IPS DF 6.9 (cell line): Measurements from ENCODE around the gene NHS.

Experiments
- DNase-seq: peaks from one replicate; pipeline ENCODE4 v3.0.0-alpha.2; 2013; ENCODE audit warnings: low read depth, low spot score
- H3K27ac ChIP-seq: one replicate; pipeline ENCODE4 v1.5.1; 2013; ENCODE audit warnings: low read length, control low read depth
- H3K27me3 ChIP-seq: 2 replicates; pipeline ENCODE4 v1.6.1; 2013; ENCODE audit warnings: mild to moderate bottlenecking, low read length; ENCODE audit not compliant: control insufficient read depth, insufficient read depth
- H3K36me3 ChIP-seq: 2 replicates; pipeline ENCODE4 v1.6.1; 2013; ENCODE audit warnings: low read length; ENCODE audit not compliant: control insufficient read depth, insufficient read depth
- H3K4me1 ChIP-seq: 2 replicates; pipeline ENCODE4 v1.6.1; 2013; ENCODE audit warnings: low read length; ENCODE audit not compliant: control insufficient read depth, insufficient read depth
- H3K4me3 ChIP-seq: 2 replicates; pipeline ENCODE4 v1.5.1; 2013; ENCODE audit warnings: mild to moderate bottlenecking, low read length
- H3K9me3 ChIP-seq: 2 replicates; pipeline ENCODE4 v1.6.1; 2013; ENCODE audit warnings: low read length, inconsistent platforms; ENCODE audit not compliant: control insufficient read depth, insufficient read depth
- WGBS: extraction: QIAGEN DNeasy Blood & Tissue Kit; methylation state at CpG from one replicate; pipeline ENCODE4 v1.1.7; 2013; ENCODE audit warnings: mixed read lengths, missing lambda C conversion rate; ENCODE audit not compliant: insufficient read length, insufficient coverage; 5-methylcytosine and 5-hydroxymethylcytosine counted together

Gene NHS

DNA sequence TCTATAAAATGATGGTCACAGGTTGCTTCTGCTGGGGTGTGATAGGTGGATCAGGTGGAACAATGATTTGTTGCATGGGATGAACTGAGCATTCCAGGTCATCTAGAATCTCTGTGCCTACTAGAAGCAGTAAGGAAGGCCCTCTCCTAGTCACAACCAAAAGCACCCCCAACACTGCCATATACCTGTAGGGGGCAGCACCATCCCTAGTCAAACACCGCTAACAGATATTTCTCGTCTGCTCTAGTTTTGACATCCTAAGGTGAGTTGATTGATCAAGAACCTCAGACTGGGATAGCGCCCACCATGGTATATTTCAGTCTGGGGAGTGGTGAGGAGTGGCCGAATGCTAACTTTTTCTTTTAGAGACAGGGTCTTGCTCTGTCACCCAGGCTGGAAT is 160.2 kb downstream of the NHS start:
- H3K4me1 ChIP-seq = peaks cover 1% of the 10 kb centered on the region; the same call in 1 of the 2 replicates
- DNase-seq = peak; percentile 29
- no peaks in the 10 kb centered on the region for H3K36me3 ChIP-seq
- no peak overlapping the region for H3K4me3 ChIP-seq
- H3K27ac ChIP-seq = no peak overlapping the region
- no CpG with 5 or more reads among the region's 4 CpGs for WGBS
- H3K9me3 ChIP-seq = no peaks in the 10 kb centered on the region
- no peaks in the 10 kb centered on the region for H3K27me3 ChIP-seq

DNA sequence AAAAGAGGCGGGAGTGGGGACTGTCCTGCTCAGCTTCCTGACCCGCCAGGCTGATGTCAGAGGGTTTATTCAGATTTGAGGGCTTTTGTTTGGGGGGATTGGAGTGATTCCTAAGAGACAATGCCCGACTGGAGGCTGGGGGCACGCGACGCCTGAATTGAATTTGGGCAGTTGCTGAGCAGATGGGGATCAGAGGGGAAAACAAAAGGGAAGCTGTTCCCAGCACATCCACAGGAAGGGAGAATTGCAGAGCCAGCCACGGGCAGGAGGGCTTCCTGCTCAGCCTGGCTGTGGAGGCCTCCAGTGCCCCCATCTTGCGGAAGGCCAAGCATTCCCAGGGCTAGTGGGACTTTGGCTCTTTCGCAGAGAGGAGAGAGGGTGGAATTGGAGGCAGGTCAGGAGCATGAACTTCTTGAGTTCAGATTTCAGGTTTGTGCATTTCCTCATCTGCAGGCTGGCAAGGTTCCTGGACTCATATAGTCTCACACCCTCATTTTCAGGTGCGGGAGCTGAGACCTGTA is 162.8 kb downstream of the NHS start:
- DNase-seq = no peak

DNA sequence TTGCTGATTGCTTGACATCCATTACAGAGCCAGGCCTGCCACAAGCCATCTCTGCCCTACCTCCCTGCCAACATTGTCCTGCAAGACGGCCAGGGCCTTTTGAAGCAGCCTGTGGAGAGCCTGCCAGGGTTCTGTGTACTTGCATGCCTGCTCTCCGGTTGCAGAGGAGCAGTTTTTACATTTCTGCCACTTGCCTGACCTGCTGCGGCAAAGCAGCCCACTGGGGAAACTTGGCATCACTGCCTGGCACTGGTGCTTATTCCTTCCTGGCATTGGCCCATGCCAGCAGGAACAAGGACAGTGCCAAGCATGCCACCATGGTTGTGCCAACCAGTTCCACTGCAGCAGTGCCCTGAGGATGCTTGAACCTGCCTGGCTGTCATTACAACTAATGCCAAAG is 167.1 kb downstream of the NHS start:
- Histone ChIP-seq H3K9me3 (no peaks in the 10 kb centered on the region), H3K4me3 (no peak overlapping the region), H3K27ac (no peak overlapping the region), H3K36me3 (no peaks in the 10 kb centered on the region), H3K27me3 (no peaks in the 10 kb centered on the region), H3K4me1 (peaks cover 1% of the 10 kb centered on the region; the same call in 1 of the 2 replicates)
- DNase-seq = no peak
- WGBS = no CpG with 5 or more reads among the region's 3 CpGs

More for the DNA sequence above, 162.8 kb downstream of the NHS start:
- H3K27me3 ChIP-seq = no peaks in the 10 kb centered on the region
- H3K27ac ChIP-seq = no peak overlapping the region
- H3K9me3 ChIP-seq = no peaks in the 10 kb centered on the region
- no peaks in the 10 kb centered on the region for H3K36me3 ChIP-seq
- H3K4me3 ChIP-seq = no peak overlapping the region
- WGBS = no CpG with 5 or more reads among the region's 10 CpGs
- H3K4me1 ChIP-seq = 0 out of 2 replicates have a peak, but pooled peaks cover 1% of the 10 kb centered on the region

DNA sequence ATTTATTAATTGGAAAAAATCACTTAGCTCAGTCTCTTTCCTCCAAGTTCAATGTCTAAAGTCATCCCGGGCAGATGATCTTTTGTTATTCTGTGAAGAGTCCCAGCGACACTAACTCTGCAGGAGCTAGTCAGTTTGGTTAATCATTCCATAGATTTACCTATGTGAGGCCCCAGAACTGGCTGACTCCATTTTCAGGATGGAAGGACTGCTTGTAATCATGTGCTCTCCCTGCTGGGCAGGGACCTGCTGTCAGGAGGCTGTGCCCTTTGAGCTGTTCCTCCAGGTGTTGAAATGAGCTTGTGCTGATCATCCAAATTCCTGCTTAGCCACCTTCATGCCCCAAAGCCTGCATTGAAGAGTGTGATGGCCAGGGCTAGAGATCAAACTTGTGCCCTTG is 169.8 kb downstream of the NHS start:
- Histone ChIP-seq H3K36me3 (no peaks in the 10 kb centered on the region), H3K27ac (no peak overlapping the region), H3K27me3 (no peaks in the 10 kb centered on the region), H3K4me1 (peaks cover 4% of the 10 kb centered on the region), H3K9me3 (no peaks in the 10 kb centered on the region), H3K4me3 (no peak overlapping the region)
- no CpG with 5 or more reads among the region's 2 CpGs for WGBS
- DNase-seq = no peak

DNA sequence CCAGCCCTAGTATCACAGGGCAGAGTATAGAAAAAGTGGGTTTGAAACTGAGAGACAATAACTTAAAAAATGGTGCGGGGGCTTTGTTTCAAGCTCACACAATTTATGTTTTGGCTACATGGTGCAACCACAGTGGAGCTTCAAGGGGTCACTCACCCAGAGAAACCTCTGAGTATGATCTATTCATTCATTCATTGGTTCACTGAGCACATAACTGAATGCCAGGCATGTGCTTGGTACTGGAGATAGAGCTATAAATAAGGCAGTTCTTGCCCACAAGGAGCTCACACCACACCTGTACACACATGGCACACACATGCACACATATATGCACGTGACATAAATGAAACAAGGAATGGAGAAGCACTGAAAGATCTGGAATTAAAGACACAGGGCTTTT is 171.4 kb downstream of the NHS start:
- Histone ChIP-seq H3K27me3 (no peaks in the 10 kb centered on the region), H3K9me3 (no peaks in the 10 kb centered on the region), H3K36me3 (no peaks in the 10 kb centered on the region), H3K4me3 (no peak overlapping the region), H3K27ac (no peak overlapping the region), H3K4me1 (peaks cover 8% of the 10 kb centered on the region)
- WGBS = no CpG with 5 or more reads among the region's 2 CpGs
- DNase-seq = no peak

DNA sequence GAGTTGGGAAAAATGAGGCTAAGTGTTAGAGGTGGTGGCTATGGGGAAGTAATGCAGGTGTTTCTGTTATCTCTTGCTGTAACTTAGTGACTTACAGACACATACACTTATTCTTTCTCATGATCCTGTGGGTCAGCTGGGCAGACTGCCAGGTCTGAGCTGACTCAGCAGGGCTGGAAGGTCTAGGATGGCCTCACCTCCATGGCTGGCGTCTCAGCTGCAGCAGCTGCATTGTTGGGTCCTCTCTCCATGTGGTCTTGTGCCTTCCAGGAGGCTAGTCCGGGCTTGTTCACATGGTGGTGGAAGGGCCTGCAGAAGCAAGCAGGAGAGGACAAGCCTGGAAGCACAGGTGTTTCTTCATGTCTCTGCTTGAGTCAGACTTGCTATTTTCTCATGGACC is 172.7 kb downstream of the NHS start:
- Histone ChIP-seq H3K27ac (no peak overlapping the region), H3K9me3 (no peaks in the 10 kb centered on the region)

DNA sequence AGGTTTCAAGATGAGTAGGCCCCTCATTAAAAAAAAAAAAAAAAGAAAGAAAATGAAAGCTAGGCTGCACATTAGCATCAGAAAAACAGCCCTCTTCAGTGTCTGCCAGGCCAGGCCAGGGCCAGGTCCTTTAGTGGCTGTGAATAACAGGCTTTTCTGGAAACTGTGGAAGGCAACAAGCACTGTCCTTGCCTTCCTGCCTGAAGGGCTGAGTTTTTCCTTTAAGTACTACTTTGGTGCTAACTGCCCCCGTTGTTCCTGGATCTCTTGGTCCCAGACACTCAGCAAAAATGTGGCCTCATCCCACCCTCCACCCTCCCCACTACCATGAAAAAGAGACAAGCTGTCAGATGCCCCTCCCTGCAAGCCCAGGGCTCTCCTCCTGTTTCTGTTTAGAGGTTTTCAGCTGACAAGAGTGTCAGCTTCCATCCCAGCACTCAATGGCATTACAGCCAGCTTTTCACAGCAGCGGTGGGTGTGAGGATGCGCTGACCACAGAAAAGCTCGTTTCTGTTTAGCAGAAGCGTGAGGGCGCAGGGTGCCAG is 174.2 kb downstream of the NHS start:
- DNase-seq = no peak
- H3K4me3 ChIP-seq = no peak overlapping the region
- WGBS = no CpG with 5 or more reads among the region's 6 CpGs

More for the DNA sequence above, 172.7 kb downstream of the NHS start:
- Histone ChIP-seq H3K4me3 (no peak overlapping the region), H3K36me3 (no peaks in the 10 kb centered on the region), H3K4me1 (peaks cover 8% of the 10 kb centered on the region), H3K27me3 (no peaks in the 10 kb centered on the region)
- WGBS = no CpG with 5 or more reads among the region's 2 CpGs
- no peak for DNase-seq

DNA sequence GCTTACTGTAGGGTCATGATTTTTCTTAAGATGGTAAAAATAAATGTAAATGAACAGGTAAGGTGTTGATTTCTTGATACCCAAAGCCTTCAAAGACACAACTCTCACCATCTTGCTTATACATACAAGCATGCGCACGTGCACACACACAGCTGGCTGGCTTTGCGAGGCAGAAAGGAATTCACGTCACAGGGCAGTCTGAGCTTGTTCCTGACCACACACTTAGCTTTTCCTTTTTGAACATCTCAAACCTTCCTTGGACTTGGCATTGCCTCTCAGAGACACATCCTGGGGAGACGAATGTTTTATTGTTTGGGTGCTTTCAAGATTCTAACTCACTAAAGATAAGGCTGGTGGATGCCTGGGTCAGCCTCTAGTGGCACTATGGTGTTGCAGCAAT is 175.0 kb downstream of the NHS start:
- no peak overlapping the region for H3K27ac ChIP-seq
- H3K36me3 ChIP-seq = no peaks in the 10 kb centered on the region
- no CpG with 5 or more reads among the region's 5 CpGs for WGBS

More for the DNA sequence above, 174.2 kb downstream of the NHS start:
- Histone ChIP-seq H3K4me1 (peaks cover 8% of the 10 kb centered on the region), H3K36me3 (no peaks in the 10 kb centered on the region), H3K27ac (peak overlapping the region; percentile 73), H3K27me3 (no peaks in the 10 kb centered on the region), H3K9me3 (no peaks in the 10 kb centered on the region)

DNA sequence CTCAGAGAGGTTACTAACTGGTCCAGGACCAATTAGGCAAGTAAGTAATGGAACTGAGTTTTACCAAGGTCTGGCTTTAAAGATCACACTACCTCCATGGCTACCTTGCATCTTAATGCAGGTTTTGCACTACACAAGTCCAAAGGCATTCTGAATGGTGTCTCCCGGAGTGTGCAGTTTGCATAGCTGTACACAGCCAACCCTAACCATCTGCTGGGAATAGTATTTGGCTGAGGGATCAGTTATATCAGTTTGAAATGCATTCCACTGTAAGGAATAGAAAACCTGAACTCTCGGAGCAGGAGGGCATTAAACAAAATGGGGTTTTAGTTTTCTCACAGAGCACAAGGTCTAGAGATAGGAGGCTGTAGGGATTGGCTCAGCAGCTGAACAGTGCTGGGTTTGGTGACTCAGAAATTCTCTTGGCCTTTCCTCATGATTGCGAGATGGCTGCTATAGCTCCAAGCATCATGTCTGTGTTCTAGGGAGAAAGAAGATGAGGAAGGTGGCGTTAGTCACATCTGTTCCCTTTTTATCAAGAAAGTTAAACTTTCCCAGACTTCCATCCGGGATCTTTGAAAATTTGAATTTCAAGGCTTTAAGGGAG is 177.1 kb downstream of the NHS start:
- peaks cover 8% of the 10 kb centered on the region for H3K4me1 ChIP-seq
- H3K36me3 ChIP-seq = no peaks in the 10 kb centered on the region
- no peak overlapping the region for H3K27ac ChIP-seq
- DNase-seq = no peak
- H3K4me3 ChIP-seq = no peak overlapping the region
- H3K27me3 ChIP-seq = no peaks in the 10 kb centered on the region
- WGBS = no CpG with 5 or more reads among the region's 5 CpGs
- H3K9me3 ChIP-seq = no peaks in the 10 kb centered on the region

More for the DNA sequence above, 175.0 kb downstream of the NHS start:
- Histone ChIP-seq H3K27me3 (no peaks in the 10 kb centered on the region), H3K4me1 (peaks cover 8% of the 10 kb centered on the region), H3K9me3 (no peaks in the 10 kb centered on the region), H3K4me3 (no peak overlapping the region)
- DNase-seq = no peak

DNA sequence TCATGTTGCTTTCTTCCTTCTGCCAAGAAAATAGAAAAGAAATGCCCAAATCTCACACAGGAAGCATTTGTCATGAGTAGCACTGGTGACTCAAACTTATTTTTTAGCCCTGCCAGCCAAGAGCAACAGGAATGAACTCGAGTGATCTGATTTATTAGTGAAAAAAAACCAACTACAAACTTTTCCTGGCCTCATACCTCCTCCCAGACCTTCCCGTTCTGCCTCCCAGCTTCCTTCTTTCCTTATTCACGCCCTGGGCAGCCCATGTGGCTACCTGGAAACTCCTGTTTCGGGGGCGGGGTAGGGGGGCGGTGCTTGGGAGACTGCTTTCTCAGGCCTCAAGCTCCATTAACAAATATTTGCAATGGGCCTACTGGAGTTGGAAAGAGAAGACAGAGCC is 178.5 kb downstream of the NHS start:
- DNase-seq = no peak
- H3K27ac ChIP-seq = no peak overlapping the region
- WGBS = no CpG with 5 or more reads among the region's 6 CpGs
- no peaks in the 10 kb centered on the region for H3K27me3 ChIP-seq
- H3K9me3 ChIP-seq = no peaks in the 10 kb centered on the region
- H3K4me3 ChIP-seq = no peak overlapping the region
- H3K4me1 ChIP-seq = peaks cover 4% of the 10 kb centered on the region
- no peaks in the 10 kb centered on the region for H3K36me3 ChIP-seq
